Suprapubic skin (tissue), 4 donors: Measurements from ENCODE around the gene ARFGAP1. TPM values are rescaled to one million over a fixed set of nuclear protein-coding genes. Genes with fewer than 3 reads are reported as not detected.

Experiments used
- DNase-seq, 2 donors: peaks; one replicate each; pipeline ENCODE4 v3.0.0-alpha.2; 2019; ENCODE audit warnings: low spot score in 2 of 2
- H3K27ac ChIP-seq: fragments of 200-600 bp; sonication (generic); one replicate; pipeline ENCODE4 v1.5.1; 2019
- H3K27me3 ChIP-seq: fragments of 200-600 bp; sonication (generic); one replicate; pipeline ENCODE4 v1.5.1; 2019
- H3K36me3 ChIP-seq: fragments of 200-600 bp; sonication (generic); one replicate; pipeline ENCODE4 v1.5.1; 2019
- H3K4me1 ChIP-seq: fragments of 200-600 bp; sonication (generic); one replicate; pipeline ENCODE4 v1.5.1; 2019
- H3K4me3 ChIP-seq: fragments of 200-600 bp; sonication (generic); one replicate; pipeline ENCODE4 v1.5.1; 2019; ENCODE audit warnings: mild to moderate bottlenecking
- H3K9me3 ChIP-seq: fragments of 200-600 bp; sonication (generic); one replicate; pipeline ENCODE4 v1.5.1; 2019
- EP300 ChIP-seq: sonication (generic); formaldehyde crosslinking; IDR thresholded peaks from one replicate; pipeline ENCODE4 v1.6.1; 2017; ENCODE audit warnings: antibody characterized with exemption
- POLR2A ChIP-seq, 2 donors: fragments of 450-650 bp; IDR thresholded peaks; one replicate each; pipeline ENCODE4 v1.6.1; 2017; ENCODE audit warnings: antibody characterized with exemption in 2 of 2, mild to moderate bottlenecking in 2 of 2, moderate library complexity in 2 of 2
- POLR2AphosphoS5 ChIP-seq, 3 donors: sonication (generic); formaldehyde crosslinking; IDR thresholded peaks; one replicate each; pipeline ENCODE4 v1.6.1; 2017; ENCODE audit warnings: antibody characterized with exemption in 3 of 3
- WGBS: methylation state at CpG from one replicate; pipeline ENCODE4 v1.1.5; 2018; 5-methylcytosine and 5-hydroxymethylcytosine counted together
- total RNA-seq, 4 donors: library from RNA; depleted of rRNA; stranded (reverse); fragments of >200 nt; gene quantifications; one replicate each; pipeline ENCODE4 v1.1.0, GENCODE V29; 2016
- TF ChIP-seq, protein P1 (sequence below), 2 donors: fragments of 200-600 bp in 1 of 2; fragments of 450-650 bp in 1 of 2; sonication (generic) in 1 of 2; IDR thresholded peaks; one replicate each; pipeline ENCODE4 v1.5.1; 2016 to 2019; ENCODE audit warnings: antibody characterized with exemption in 2 of 2, mild to moderate bottlenecking in 1 of 2, moderate library complexity in 1 of 2

The ARFGAP1 gene
- total RNA-seq, 4 donors from 2014 or later, result 38.6 to 84.9 (median 43.4) TPM

DNA sequence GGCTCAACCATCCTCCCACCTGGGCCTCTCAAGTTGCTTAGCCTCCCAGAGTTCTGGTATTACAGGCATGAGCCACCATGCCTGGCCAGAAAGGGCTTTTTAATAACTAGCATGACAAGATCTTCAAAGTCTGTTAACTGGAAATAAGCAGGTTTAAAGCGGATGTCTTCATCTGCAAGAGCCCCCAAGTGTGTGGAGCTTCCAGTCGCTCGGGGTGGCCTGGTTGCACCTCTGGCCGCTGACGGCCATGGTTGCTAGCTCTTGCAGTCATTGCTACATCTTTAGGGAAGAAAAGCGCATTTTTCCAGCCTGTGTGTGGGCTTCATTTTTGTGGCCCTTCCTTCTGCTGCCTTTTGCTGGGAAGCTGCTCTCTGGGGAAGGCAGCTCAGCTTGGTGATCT, 7.8 kb downstream of the ARFGAP1 start:
- Histone ChIP-seq H3K36me3 (peaks cover 97% of the 10 kb centered on the region), H3K27me3 (no peaks in the 10 kb centered on the region), H3K4me1 (no peaks in the 10 kb centered on the region), H3K27ac (no peak overlapping the region), H3K4me3 (no peak overlapping the region), H3K9me3 (no peaks in the 10 kb centered on the region)
- no peak for DNase-seq
- WGBS, result 97% methylated on average over 6 of the region's 6 CpGs
- TF ChIP-seq POLR2AphosphoS5 (IDR thresholded peaks at IDR 0.05) (no peak), POLR2A (IDR thresholded peaks at IDR 0.05) (no peak), EP300 (no peak)
- TF ChIP-seq, protein P1, sequence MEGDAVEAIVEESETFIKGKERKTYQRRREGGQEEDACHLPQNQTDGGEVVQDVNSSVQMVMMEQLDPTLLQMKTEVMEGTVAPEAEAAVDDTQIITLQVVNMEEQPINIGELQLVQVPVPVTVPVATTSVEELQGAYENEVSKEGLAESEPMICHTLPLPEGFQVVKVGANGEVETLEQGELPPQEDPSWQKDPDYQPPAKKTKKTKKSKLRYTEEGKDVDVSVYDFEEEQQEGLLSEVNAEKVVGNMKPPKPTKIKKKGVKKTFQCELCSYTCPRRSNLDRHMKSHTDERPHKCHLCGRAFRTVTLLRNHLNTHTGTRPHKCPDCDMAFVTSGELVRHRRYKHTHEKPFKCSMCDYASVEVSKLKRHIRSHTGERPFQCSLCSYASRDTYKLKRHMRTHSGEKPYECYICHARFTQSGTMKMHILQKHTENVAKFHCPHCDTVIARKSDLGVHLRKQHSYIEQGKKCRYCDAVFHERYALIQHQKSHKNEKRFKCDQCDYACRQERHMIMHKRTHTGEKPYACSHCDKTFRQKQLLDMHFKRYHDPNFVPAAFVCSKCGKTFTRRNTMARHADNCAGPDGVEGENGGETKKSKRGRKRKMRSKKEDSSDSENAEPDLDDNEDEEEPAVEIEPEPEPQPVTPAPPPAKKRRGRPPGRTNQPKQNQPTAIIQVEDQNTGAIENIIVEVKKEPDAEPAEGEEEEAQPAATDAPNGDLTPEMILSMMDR (IDR thresholded peaks at IDR 0.05), result no peak

DNA sequence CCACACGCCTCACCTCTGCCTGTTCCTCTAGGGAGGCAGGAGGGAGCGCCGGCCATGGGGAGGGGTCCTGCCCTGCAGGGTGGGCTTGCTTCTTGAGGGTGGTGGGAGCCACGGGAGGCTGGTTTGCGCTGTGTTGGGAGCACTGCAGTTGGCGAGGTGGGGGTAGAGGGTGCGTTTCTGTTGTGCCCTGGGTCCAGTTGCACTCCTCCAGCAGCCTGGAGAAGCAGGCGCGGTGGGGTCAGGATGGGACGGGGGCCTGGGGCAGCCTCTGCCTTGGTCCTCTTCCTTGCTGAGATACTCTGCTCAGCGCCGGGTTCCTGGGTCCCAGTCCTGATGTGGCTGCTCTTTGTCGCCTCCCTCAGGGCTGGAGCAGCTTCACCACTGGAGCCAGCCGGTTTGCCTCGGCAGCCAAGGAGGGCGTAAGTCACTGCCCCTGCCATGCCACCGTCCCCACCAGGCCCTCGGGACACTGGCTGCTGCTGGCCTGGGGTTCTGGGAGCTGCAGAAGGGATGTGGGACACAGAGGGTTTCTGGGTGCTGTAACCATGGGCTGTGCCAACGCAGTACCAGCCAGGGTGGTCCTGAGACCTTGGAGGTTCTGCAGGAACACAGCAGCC, 8.4 kb downstream of the ARFGAP1 start:
- no peak for DNase-seq
- Histone ChIP-seq H3K27me3 (no peaks in the 10 kb centered on the region), H3K36me3 (peaks cover 98% of the 10 kb centered on the region), H3K27ac (no peak overlapping the region), H3K9me3 (no peaks in the 10 kb centered on the region), H3K4me3 (no peak overlapping the region), H3K4me1 (no peaks in the 10 kb centered on the region)
- 71% methylated on average over 14 of the region's 19 CpGs for WGBS
- TF ChIP-seq EP300 (no peak), POLR2AphosphoS5 (IDR thresholded peaks at IDR 0.05) (no peak), POLR2A (IDR thresholded peaks at IDR 0.05) (no peak)
- TF ChIP-seq, protein P1 (IDR thresholded peaks at IDR 0.05), result no peak

DNA sequence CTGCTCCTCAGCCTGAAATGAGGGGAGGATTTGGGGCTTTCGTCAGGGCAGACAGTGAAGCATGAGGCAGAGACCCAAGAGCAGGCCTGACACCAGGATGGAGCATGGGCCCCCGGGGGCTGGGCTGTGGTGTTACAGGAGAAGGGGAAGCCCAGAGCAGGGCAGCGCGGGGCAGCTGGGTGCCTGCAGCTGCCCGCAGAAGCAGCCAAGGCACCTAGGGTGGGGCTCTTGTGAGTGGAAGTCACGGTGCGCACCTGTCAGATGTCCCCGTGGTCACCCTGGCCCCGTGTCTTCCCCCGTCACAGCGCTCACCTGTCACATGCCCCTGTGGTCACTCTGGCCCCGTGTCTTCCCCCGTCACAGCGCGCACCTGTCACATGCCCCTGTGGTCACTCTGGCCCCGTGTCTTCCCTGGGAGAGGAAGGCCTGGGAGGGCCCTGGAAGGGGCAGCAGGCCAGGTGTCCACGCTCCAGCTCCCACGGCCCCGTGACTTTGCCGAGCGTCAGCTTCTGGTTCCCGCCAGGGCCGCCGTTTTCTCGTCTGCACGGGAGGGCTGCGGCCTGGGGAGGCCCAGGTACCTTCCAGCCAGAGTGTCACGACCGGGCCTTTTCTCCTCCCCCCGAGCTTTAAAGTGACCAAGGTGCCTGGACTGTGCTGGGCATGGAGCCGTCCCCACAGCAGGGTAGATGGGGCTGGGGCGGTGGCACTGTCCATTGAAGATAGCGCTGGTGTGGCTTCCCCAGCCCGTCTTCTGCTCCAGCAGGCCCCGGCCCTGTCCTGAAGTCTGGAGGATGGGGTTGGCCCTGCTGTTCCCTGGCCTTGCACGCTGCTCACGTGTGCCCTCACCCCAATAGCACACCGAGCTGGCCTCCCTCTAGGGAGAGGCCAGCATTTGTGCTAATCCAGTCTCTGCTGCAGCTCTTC, 9.4 kb downstream of the ARFGAP1 start:
- no peaks in the 10 kb centered on the region for H3K4me1 ChIP-seq
- no peaks in the 10 kb centered on the region for H3K27me3 ChIP-seq
- no peak overlapping the region for H3K4me3 ChIP-seq
- H3K9me3 ChIP-seq, result no peaks in the 10 kb centered on the region
- DNase-seq, result no peak
- TF ChIP-seq POLR2A (IDR thresholded peaks at IDR 0.05), result no peak
- TF ChIP-seq, protein P1 (IDR thresholded peaks at IDR 0.05), result no peak
- no peak for TF ChIP-seq EP300
- no peak for TF ChIP-seq POLR2AphosphoS5 (IDR thresholded peaks at IDR 0.05)
- H3K27ac ChIP-seq, result no peak overlapping the region
- WGBS, result 94% methylated on average over 17 of the region's 38 CpGs
- H3K36me3 ChIP-seq, result peaks cover 98% of the 10 kb centered on the region

DNA sequence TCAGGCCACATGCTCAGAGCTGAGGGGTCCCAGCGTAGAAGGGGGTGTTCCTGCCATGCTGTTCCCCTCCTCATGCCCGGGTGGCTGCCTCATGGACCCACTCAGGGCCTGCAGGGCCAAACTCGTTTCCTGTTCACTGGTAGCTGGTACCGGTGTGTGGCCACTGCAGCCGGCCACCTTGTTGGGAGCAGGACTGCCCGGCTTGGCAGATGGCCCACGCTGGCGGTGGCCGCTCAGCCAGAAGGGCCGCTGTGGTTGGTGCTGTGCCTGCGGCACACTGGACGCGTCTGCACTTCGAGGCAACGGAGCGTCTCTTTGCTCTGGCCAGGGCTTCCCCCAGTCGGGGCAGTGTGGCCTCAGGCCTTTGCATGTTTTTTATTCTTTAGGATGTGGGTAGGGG, 10.3 kb downstream of the ARFGAP1 start:
- Histone ChIP-seq H3K4me3 (no peak overlapping the region), H3K36me3 (peaks cover 98% of the 10 kb centered on the region), H3K27me3 (no peaks in the 10 kb centered on the region), H3K27ac (no peak overlapping the region), H3K4me1 (no peaks in the 10 kb centered on the region), H3K9me3 (no peaks in the 10 kb centered on the region)
- DNase-seq, result no peak
- WGBS, result 99% methylated on average over 12 of the region's 17 CpGs
- TF ChIP-seq, protein P1 (IDR thresholded peaks at IDR 0.05), result no peak
- TF ChIP-seq POLR2AphosphoS5 (IDR thresholded peaks at IDR 0.05) (no peak), POLR2A (IDR thresholded peaks at IDR 0.05) (no peak), EP300 (no peak)
